Skeletal muscle cell (primary cell): Measurements from ENCODE around the gene GTSE1.

Experiments
- DNase-seq: peaks from one replicate; pipeline ENCODE4 v3.0.0-alpha.2; 2010; ENCODE audit warnings: low read depth
- H3K4me3 ChIP-seq: 2 replicates; pipeline ENCODE4 v1.5.1; 2011; ENCODE audit warnings: low read depth, mild to moderate bottlenecking, control low read depth, low read length, moderate library complexity

Gene GTSE1

DNA sequence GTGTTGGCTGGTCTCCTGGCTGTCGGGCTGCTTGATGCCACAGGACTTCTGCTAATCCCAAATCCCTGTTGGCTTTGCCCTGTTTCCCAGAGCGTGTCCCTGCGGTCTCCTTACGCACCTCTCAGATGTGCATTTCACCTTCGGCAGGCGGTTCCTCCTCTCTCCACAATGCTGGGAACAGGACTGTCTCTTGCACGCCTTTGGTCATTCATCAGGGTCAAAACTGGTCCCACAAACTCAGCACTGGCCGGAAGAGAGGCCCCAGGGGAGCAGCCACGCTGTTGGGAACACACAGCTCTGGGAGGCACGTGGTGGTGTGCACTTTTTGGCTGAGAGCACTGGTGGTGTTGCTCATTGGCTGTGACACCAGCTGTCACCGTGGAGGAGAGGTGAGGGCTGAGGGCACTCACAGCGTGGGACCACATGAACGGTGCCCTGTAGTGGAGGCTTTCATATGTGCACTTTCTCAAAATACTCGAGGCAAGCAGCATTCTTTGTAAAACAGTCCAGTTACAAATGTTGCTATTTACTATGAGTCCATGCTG, 23.6 kb downstream of the GTSE1 start:
- DNase-seq = no peak
- H3K4me3 ChIP-seq = no peak overlapping the region

DNA sequence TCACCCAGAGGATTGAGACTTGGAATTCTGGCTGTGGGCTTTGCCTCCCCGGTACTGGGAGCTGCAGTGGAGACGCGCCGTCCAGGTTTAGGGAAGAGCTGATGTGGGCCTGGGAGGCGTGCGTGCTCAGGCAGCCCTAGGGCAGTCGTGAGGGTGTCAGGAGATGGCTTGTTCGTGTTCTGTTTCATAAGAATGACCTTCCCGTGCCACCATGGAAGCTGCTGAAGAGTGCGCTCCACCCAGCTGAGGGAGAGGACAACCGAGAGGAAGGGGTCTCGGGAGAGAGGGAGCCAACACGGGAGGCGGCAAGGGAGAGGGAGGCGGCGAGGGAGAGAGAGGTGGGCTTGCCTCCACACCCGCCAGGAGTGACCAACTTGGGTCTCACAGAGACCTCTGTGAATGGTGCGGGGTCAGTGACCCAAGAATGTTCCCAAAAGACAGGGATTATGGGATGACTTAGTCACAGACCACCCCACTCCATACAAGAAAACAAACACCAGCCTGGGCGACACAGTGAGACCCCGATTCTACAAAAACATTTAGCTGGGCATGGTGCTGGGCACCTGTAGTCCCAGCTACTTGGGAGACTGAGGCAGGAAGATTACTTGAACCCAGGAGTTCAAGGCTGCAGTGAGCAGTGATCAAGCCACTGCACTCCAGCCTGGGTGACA, 24.2 kb downstream of the GTSE1 start:
- no peak for DNase-seq

DNA sequence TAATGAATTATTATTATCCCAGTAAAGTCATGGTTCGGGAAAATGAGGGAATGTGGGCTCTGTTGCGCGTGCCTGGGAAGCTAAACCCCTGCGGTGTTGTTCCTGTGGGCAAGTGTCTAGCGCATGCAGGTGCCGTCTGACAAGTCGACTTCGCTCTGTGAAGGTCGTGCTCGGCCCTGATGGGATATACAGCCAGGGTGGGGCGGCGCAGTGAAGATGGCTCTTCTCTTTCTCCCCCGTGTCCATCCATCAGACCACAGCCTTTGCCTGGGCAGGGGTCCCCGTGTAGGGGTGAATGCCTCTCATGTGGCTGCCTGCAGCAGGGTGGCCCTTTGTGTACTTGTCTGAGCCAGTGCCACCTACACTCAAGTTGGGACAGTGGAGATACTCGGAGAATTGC, 26.0 kb downstream of the GTSE1 start:
- no peak overlapping the region for H3K4me3 ChIP-seq
- no peak for DNase-seq

More for the DNA sequence above, 24.2 kb downstream of the GTSE1 start:
- no peak overlapping the region for H3K4me3 ChIP-seq

DNA sequence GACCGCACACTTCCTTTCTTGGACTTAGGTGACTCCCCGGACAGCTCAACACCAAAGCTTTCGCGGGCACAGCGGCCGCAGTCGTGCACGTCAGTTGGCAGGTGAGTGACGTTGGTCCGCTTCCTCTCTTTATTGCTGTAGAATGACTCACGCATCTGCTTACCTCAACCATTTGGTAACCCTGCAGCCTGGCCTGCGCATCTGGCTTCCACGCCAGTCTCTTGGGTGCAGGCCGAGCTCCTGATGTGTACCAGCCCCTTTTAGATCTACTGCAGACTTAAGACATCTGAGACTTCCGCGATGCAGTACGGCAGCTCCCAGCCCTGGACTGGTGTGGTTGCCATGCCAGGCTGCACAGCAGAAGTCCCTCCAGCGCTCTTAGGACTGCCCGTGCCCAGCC, 26.5 kb downstream of the GTSE1 start:
- no peak for DNase-seq

DNA sequence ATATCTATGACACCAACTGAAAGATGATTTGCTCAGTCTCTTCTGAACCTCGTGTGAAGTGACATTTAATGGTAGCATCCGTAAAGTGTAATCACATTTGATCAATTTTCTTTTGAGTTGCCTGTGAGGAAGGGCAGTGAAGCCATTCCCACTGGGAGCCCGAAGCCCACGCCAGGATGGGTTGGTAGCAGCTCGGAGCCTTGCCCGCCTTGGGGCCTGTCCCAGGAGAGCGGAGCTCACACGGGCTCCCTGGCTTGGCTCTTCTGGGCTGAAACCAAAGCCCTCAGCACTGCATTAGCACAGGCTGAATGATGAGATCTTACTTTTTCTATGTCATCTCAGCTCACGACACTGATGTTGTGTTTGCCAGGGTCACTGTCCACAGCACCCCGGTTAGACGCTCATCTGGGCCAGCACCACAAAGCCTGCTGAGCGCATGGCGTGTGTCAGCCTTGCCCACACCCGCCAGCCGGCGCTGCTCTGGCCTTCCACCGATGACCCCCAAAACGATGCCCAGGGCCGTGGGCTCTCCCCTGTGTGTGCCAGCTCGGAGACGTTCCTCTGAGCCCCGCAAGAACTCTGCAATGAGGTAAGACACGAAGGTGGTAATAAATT, 29.5 kb downstream of the GTSE1 start:
- no peak for DNase-seq
- no peak overlapping the region for H3K4me3 ChIP-seq

More for the DNA sequence above, 26.5 kb downstream of the GTSE1 start:
- no peak overlapping the region for H3K4me3 ChIP-seq

DNA sequence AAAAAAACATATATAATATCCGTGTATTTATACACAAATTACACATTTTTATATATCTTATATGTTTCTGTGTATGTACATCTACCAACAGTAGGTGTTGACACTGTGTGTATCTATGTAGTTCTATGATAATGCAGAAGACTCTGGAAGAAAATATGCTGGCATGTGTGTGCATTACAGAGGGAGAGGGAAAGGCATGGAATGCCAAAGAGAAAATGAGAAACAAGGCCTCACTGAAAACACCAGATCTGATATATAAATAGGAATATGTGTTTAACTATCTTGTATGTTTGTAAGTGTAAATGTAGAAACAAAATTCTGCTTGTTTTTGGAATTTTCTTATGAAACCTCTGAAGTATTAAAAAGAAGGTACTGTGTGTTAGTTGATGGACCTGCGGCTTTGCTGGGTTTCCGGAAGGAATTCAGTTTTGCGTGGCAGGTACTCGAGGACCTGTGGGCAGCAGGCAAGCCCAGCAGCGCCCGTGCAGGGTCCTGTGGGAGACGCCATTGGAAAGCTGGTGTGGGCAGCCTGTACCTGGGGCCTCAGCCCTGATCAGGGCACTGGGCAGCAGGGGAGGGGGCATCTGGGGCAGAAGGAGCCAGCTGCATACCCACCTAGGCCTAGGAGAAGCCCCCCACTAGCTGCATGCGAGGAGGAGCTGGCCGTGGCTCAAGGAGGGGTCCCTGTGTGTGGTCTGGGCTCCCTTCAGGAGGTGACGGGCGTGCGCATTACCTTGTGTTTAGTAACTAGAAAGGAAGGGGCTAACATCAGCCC, 31.2 kb downstream of the GTSE1 start:
- H3K4me3 ChIP-seq = no peak overlapping the region
- DNase-seq = no peak

DNA sequence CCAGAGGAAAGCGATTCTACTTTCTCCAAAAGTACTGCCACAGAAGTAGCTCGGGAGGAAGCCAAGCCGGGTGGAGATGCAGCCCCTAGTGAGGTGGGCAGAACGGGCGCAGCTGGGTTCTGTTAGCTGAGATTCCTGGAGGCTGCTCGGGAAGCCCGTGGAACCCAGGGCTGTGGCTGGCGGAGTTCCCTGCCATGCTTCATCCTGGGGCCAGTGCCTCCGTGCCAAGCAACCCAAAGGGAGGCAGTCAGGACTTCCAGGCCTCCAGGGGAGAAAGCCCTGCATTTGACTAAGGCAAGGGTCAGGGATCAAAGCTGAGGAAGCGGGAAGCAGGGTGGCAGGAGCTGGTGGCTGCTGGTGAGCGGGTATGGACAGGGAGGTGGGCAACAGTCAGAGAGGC, 32.1 kb downstream of the GTSE1 start:
- H3K4me3 ChIP-seq = no peak overlapping the region
- DNase-seq = no peak

DNA sequence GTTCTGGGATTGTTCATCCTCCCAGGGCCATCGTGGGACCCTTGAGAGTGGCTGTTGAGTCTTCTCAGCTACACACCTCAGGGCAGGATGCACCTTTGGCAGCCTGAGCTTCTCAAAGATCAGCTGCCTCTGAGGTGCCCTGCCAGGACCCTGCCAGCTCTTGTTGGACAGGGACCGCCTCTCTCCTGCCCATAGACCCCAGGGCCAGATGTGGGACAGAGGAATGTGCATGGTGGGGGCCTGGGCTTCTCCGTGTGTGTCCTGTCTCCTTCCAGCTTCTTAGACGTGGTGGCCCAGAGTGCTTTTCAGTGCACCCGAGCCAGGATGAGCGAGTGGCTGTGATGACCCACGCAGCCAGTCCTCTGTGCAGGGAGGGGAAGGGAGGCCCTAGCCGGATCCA, 32.9 kb downstream of the GTSE1 start:
- no peak for DNase-seq
- H3K4me3 ChIP-seq = no peak overlapping the region

DNA sequence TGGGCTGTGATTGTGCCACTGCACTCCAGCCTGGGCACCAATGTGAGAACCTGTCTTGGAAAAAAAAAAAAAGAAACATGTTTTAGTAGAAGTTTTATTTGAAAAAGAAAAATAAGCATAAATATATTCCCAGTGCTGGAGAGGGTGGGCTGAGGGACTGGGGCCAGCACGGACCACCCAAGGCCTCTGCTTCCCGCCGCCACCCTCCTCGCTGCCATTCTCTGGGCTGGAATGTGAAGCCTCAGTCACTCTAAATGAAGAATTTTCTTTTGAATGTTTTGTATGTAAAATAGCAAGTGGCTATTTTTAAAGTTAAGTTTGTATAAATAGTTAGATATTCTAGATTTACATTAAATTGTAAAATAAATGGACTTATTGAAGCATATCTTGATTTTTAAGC, 33.8 kb downstream of the GTSE1 start:
- no peak overlapping the region for H3K4me3 ChIP-seq
- DNase-seq = no peak

DNA sequence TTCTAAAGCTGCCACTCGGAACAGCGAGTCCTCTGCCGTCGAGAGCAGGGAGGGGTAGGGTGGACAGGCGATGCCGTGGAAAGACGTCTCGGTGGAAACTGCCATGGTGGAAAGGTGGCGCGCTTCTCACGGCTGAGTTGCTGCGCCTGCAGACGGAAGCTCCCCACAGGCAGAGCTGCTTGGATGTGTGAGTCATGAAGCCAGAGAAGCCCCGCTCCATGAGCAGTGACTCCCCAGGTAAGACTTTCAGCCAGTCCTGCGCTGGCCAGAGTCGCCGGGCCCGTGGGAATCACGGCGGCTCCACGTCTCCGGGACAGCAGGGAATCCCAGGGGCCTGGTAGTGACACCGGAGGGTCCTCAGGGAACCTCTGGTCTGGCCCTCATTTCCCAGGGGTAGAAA, 34.8 kb downstream of the GTSE1 start:
- DNase-seq = no peak
- H3K4me3 ChIP-seq = no peak overlapping the region

DNA sequence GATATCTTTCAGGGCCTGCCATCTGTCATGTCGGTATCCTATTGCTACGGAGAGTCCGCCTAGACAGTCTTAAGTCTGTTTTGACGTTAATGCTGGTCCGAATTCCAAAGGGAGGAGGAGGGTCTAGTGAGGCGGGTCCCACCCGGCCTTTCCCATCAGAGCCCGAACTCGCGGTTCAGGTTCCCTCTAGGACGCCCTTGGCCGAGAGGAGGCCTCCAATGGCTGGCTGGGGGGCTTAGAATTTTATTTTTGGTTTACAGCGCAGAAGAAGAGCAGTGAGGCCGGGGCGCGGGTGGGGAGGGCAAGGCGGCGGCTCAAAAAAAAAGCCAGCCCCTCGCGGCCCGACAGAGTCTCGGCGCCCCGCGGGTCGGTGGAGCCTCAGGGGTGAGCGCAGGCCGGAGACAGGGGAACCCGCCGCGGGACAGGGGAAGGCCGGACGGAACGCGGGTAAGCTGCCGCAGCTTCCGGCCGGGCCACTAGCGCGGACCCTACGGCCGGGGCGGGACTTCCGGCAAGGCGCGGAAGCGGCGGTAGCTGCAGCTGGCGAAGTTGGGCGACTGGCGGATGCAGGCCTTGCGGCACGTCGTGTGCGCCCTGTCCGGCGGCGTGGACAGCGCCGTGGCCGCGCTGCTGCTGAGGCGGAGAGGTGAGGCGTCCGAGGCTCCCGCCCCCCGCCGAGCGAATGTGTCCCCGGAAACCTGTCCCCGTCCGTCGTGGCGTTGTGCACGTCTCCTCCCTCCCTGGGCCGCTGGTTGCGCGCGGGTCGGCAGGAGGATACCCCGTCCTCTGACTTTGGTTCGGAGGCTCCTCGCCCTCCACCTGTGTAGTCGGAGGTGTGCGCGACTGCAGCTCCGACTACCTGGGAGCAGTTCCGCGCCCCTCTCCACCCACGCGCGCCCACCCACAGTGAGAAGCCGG, 38.8 kb downstream of the GTSE1 start, which contains the start of gene TRMU:
Gene TRMU (plus strand): TSS at position 514 of the 918 bp plus-strand sequence. CDS start 51 bp downstream, at position 565.
- peak; percentile 56 for DNase-seq
- H3K4me3 ChIP-seq = peak within 1 kb of the TSS; percentile 93

DNA sequence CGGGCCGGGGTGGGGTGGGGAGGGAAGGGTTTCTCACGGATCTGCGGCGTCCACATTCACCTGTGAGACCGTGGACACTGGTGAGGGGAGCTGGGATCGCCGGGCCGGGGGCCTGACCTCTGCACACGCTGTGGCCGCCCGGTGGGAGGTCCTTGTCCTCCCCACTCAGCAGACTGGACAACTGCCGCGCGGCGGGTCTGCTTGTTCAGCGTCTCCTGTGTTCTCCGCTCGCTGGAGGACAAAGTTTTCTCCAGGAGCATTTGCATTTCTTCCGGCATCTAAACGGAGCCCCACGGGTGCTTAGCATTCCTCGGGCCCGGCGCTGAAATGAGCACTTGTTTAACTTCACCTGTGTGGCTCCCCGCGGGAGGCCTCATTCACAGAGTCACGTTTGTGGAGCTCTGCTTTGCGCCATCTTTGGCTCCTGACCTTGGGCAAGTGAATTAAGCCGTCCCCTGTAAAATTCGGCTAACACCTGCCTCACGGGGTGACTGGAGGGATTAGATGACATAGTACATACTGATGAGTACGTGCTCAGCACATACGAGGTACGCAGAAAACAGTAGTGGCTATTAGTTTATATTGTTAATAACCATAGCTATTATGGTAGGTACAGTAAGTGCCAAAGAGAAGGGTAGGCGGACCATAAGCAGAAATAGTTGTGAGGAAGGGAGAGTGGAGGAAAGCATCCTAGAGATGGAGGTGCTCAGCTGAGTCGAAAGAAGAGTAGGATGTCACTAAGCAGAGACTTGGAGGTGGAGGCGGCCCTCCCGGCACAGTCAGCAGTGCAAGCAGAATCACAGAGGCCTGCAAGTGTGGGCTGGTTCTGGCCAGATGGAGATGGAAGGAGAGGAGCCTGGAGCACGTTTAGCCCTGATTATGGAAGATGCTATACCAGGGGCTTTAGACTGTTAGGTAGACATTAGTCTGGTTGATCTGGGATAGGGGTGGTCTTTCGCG, 39.7 kb downstream of the GTSE1 start:
- H3K4me3 ChIP-seq = peak overlapping the region; percentile 93
- no peak for DNase-seq

DNA sequence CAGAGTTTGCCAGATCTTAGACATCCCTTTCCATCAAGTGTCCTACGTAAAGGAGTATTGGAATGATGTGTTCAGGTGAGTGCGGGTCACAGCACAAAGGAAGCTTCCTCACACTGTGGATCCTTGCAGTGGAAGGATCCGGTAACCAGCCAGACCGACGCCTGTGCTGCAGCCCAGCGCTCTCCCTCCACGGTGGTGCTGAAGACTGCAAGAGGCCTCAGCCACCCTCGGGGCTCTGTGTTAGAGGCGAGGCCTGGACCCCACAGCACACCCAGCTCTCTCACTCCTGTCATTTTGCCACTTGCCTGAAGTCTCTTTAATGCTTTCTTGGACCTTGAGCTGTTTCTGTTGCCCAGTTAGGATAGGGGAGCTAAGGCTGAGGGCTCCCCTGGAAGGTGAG, 41.2 kb downstream of the GTSE1 start:
- H3K4me3 ChIP-seq = no peak overlapping the region

DNA sequence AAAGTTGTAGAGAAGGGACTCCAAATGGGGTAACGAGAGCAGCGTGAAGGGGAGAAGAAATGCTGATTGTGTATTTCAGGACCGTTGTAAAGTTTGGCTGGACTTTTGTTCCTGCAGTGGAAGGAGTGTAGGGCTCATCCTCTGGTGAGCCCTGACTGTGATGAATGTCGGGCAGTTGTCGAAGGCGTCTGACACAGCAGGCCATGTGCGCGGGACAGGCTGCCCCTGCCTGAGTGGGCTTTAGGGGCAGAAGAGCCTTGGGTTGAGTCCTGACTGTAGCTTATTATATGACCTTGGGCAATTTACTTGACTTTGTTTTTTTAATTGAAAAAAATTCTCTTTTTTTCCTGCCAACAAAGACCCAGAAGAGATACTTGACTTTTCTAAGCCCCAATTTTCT, 42.0 kb downstream of the GTSE1 start:
- DNase-seq = no peak
- H3K4me3 ChIP-seq = no peak overlapping the region

More for the DNA sequence above, 41.2 kb downstream of the GTSE1 start:
- no peak for DNase-seq

DNA sequence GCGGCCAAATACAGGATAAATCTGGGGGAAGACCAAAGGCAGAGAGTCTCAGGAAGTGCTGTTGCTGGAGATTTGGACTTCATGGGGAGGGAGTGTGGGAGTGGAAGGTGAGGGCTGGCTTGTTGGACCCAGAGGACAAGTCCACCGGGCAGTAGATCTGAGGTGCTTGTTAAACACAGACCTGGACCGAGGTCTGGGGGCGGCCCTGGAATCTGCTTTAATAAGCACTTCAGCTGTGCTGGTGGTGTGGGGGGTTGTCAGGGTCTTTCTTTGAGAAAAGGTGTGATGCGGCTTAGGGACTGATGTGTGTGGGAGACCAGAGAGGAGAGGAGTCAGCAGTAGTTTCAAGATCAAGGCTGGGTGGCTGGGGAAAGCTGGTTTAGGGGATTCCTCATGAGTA, 43.3 kb downstream of the GTSE1 start:
- no peak for DNase-seq
- no peak overlapping the region for H3K4me3 ChIP-seq

DNA sequence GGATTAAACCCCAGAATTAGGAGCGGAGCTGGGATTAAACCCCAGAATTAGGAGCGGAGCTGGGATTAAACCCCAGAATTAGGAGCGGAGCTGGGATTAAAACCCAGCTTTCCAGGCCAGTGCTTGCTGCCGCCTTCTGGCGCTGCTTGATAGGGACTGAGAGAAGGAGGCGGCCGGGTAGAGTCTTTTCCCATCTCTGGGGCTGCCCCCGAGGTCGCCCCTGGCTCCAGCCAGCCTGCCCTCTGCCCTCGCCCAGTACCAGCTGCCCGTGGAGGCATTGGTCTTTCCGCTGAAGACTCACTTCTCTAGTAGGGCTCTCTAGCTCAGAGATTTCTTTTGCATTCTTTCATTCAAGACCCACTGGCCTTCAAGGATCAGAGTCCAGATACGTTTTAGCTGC, 44.0 kb downstream of the GTSE1 start:
- H3K4me3 ChIP-seq = no peak overlapping the region
- no peak for DNase-seq

DNA sequence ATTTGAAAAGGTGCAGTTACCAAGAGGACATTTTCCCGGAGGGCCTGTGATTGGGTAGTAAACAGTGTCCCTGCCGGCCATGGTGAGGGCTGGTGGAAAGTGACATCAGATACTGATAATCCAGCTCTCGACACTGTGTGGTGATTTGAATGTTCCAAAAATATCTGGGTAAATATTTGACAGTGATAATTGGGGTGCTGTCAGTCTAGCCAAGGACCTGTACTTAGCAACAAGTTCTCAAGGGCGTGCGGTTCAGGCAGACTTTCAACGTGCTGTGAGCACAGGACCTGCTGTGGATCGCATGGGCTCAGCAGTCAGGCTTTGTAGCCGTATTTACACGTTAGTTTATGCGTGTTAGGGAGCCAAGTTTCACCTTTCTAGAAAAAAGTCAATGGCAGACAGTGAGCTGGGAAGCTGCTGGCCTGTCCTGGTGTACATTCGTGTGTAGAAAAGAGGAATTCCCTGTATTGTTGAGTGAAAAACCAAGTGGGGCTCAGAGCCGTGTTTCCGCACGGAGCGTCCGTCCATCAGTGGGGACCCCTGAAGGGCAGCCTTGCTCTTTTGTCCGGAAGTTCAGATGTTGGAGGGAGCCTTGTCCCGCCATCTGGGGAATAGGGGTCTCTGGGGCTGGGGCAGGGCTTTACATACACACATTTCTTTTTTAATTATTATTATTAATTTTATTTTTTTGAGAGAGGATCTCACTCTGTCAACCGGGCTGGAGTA, 50.2 kb downstream of the GTSE1 start:
- H3K4me3 ChIP-seq = no peak overlapping the region
- DNase-seq = no peak

DNA sequence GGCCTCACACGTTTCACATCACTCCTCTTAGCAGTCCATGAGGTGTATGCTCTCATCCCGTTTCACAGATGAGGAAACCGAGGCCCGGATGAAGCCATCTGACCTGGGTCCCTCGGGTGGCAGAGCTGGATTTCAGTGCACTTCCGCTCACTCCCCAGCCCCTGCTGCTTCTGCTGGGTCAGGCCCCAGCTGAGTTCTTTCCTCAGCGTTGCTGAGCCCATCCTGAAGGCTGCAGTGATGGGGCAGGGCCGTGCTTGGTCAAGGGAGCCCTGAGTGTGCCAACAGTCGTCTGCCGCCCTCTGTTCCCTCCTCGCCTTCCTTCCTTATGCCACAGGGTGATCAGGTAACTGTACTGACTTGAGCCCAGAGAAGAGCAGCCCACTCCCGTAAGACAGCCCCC, 51.0 kb downstream of the GTSE1 start:
- DNase-seq = no peak
- no peak overlapping the region for H3K4me3 ChIP-seq
